K562 (cell line): ENCODE results near the gene SEMA3F. TPM values are rescaled to one million over a fixed set of nuclear protein-coding genes. Genes with fewer than 3 reads are reported as not detected.

ENCODE experiments used
- BRCA1 ChIP-seq, 2 experiments: fragments of 450-650 bp in 1 of 2; sonication (generic) in 1 of 2; formaldehyde crosslinking in 1 of 2; IDR thresholded peaks; 2 replicates each; pipeline versions ENCODE4 v1.5.0 to v1.6.1; 2017 to 2020; ENCODE audit warnings: mild to moderate bottlenecking in 1 of 2, missing genetic modification reagents in 1 of 2
- CTCFL ChIP-seq: IDR thresholded peaks from 2 replicates; pipeline ENCODE4 v1.6.1; 2011; ENCODE audit warnings: borderline replicate concordance, low read depth, mild to moderate bottlenecking, moderate library complexity, low read length; ENCODE audit not compliant: insufficient read depth, poor library complexity, severe bottlenecking
- ZBTB40 ChIP-seq, 2 experiments: fragments of 450-650 bp in 1 of 2; sonication (generic) in 1 of 2; formaldehyde crosslinking in 1 of 2; IDR thresholded peaks; 2 replicates each; pipeline versions ENCODE4 v1.7.1 to v1.9.0; 2016 to 2022; ENCODE audit warnings: inconsistent platforms in 1 of 2, mild to moderate bottlenecking in 1 of 2, missing genetic modification reagents in 1 of 2
- ZNF318 ChIP-seq, 2 experiments: fragments of 450-650 bp; IDR thresholded peaks; 2 replicates each; pipeline ENCODE4 v1.6.1; 2016; ENCODE audit warnings: mild to moderate bottlenecking in 2 of 2, borderline replicate concordance in 1 of 2, low read depth in 1 of 2, moderate library complexity in 1 of 2
- polyA plus RNA-seq, 8 experiments: library from polyadenylated mRNA; depleted of rRNA in 4 of 8; stranded (reverse) in 5 of 8; unstranded in 3 of 8; fragments of >200 nt; fragmentation: Nextera tagmentation in 2 of 8; fragmentation: Illumina TruSeq in 1 of 8; extraction: Ambion mirVana in 2 of 8; extraction: Trizol in 1 of 8; gene quantifications; 2 replicates each; pipeline versions ENCODE4 v1.2.1 to v1.2.3, GENCODE V29; 2011 to 2014; ENCODE audit warnings: inconsistent platforms in 1 of 8, missing spikeins in 1 of 8
- total RNA-seq, 7 experiments: library from RNA; depleted of rRNA in 6 of 7; stranded (reverse); fragments of >200 nt in 6 of 7; fragmentation: Illumina TruSeq in 2 of 7; extraction: Trizol in 2 of 7; gene quantifications; 2 replicates each; pipeline versions ENCODE4 v1.2.1 to v1.2.3, GENCODE V29; 2011 to 2021; ENCODE audit warnings: low replicate concordance in 1 of 7

The SEMA3F gene
- total and polyA plus RNA-seq, 9 of the 15 experiments (the other 6 are each of a cell fraction or from before 2014, with no cell fraction given): 0.58 to 3.0 (median 2.0) TPM; not detected in 2

- TF ChIP-seq CTCFL (peak; percentile 81), ZBTB40 (IDR thresholded peaks at IDR 0.05) (peak; percentile 95), ZBTB40 (CRISPR knock-in tag; IDR thresholded peaks at IDR 0.05) (no peak), ZNF318 (IDR thresholded peaks at IDR 0.05; ENCODE audit: borderline replicate concordance in 1 of 2, low read depth in 1 of 2) (no peak), BRCA1 (IDR thresholded peaks at IDR 0.05) (no peak), BRCA1 (CRISPR knock-in tag; IDR thresholded peaks at IDR 0.05) (no peak)
These were observed 72.5 kb downstream of the SEMA3F start (continued) for GRCh38 chr3:50227390-50228183.
